PC-9 (cell line): ENCODE measurements around the gene KCNQ5. TPM values are rescaled to one million over a fixed set of nuclear protein-coding genes. Genes with fewer than 3 reads are reported as not detected.

Source experiments
- BruUV-seq: library from RNA; stranded (reverse); fragments of 400-500 nt; replicated peaks from 2 replicates; lab custom pipeline; 2021; lab: Mats Ljungman, UMichigan
- CTCF ChIA-PET: fragments of 300-600 bp; sonication (Branson Sonifier 250); formaldehyde crosslinking; loops from one replicate; lab custom pipeline; 2022; ENCODE audit warnings: antibody characterized with exemption; lab: Charles Lee
- POLR2A ChIA-PET: fragments of 300-600 bp; sonication (Branson Sonifier 250); formaldehyde crosslinking; loops from one replicate; lab custom pipeline; 2022; ENCODE audit warnings: antibody characterized with exemption; ENCODE audit not compliant: unreplicated experiment; lab: Charles Lee
- DNase-seq, 2 experiments: peaks; one replicate each; pipeline versions ENCODE4 v3.0.0 to v3.0.0-alpha.2; 2015 to 2022; ENCODE audit warnings: mixed read lengths in 1 of 2
- H2AFZ ChIP-seq: fragments of 200-600 bp; sonication (generic); 2 replicates; pipeline ENCODE4 v1.8.1; 2017; ENCODE audit warnings: antibody characterized with exemption
- H3F3A ChIP-seq: fragments of 200-600 bp; sonication (generic); 2 replicates; pipeline ENCODE4 v1.8.1; 2017; ENCODE audit warnings: antibody characterized with exemption, mild to moderate bottlenecking, low read depth; ENCODE audit not compliant: insufficient read depth
- H3K27ac ChIP-seq: fragments of 200-600 bp; sonication (generic); 2 replicates; pipeline ENCODE4 v1.6.1; 2016; ENCODE audit warnings: mixed run types
- H3K27me3 ChIP-seq: fragments of 200-600 bp; sonication (generic); 2 replicates; pipeline ENCODE4 v1.6.1; 2016; ENCODE audit warnings: low read depth, mixed run types; ENCODE audit not compliant: insufficient read depth
- H3K36me3 ChIP-seq: fragments of 200-600 bp; sonication (generic); 2 replicates; pipeline ENCODE4 v1.6.1; 2016; ENCODE audit warnings: low read depth, mixed run types
- H3K4me1 ChIP-seq: fragments of 200-600 bp; sonication (generic); replicated peaks from 2 replicates; pipeline ENCODE4 v1.6.1; 2016; ENCODE audit warnings: mixed run types; ENCODE audit not compliant: insufficient read depth
- H3K4me2 ChIP-seq: fragments of 200-600 bp; sonication (generic); 2 replicates; pipeline ENCODE4 v1.6.1; 2017; ENCODE audit warnings: mixed run types
- H3K4me3 ChIP-seq: fragments of 200-600 bp; sonication (generic); 2 replicates; pipeline ENCODE4 v1.6.1; 2016; ENCODE audit warnings: mixed run types
- H3K79me2 ChIP-seq: fragments of 200-600 bp; sonication (generic); 2 replicates; pipeline ENCODE4 v1.6.1; 2017; ENCODE audit warnings: low read depth, mixed run types
- H3K9me2 ChIP-seq: fragments of 200-600 bp; sonication (generic); 2 replicates; pipeline ENCODE4 v1.8.1; 2017; ENCODE audit warnings: mild to moderate bottlenecking; ENCODE audit not compliant: insufficient read depth
- H3K9me3 ChIP-seq: fragments of 200-600 bp; sonication (generic); 2 replicates; pipeline ENCODE4 v1.8.1; 2016; ENCODE audit warnings: low read depth; ENCODE audit not compliant: insufficient read depth
- H4K20me1 ChIP-seq: fragments of 200-600 bp; sonication (generic); 2 replicates; pipeline ENCODE4 v1.8.1; 2017; ENCODE audit not compliant: insufficient read depth
- EZH2 ChIP-seq: fragments of 200-600 bp; sonication (generic); IDR thresholded peaks from 2 replicates; pipeline ENCODE4 v1.8.0; 2017; ENCODE audit warnings: antibody characterized with exemption, low read depth
- intact Hi-C: fragments of 100-400 bp; cut with micrococcal nuclease; formaldehyde crosslinking; loops from one replicate; pipeline ENCODE4 v1.10.0; 2022; ENCODE audit not compliant: unreplicated experiment
- total RNA-seq: library from RNA; stranded (reverse); gene quantifications from 2 replicates; pipeline ENCODE4 v1.2.3, GENCODE V29; 2021
- TF ChIP-seq, protein P1 (sequence below): fragments of 200-600 bp; sonication (generic); conservative IDR thresholded peaks from 2 replicates; pipeline ENCODE4 v1.6.1; 2017; ENCODE audit warnings: mixed run types, antibody characterized with exemption, mild to moderate bottlenecking, moderate library complexity

Gene KCNQ5
- total RNA-seq, 1 experiment from 2014 or later = 0.20 TPM

DNA sequence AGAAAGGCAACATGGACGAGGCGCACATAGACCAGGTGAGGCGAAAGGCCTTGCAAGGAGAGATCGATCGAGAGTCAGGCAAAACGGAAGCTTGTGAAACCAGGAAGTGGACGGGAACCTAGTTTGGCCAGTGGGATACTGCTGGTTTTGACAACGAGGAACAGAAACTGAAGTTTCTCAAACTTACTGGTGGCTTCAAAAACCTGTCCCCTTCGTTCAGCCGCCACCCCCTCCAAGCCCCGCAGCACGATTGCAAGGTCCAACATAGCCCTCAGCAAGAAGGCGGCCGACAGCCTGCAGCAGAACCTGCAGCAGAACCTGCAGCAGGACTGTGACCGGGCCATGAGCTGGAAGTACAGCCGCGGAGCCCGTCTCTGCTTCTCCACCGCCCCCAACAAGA is 365.4 kb downstream of the KCNQ5 start:
- ChIA-PET CTCF (no interaction called here), POLR2A (no interaction called here)
- intact Hi-C loops = no loop called here
- Histone ChIP-seq H3K27me3 (no peaks in the 10 kb centered on the region), H3K36me3 (no peaks in the 10 kb centered on the region), H3K79me2 (no peaks in the 10 kb centered on the region), H3K4me1 (no peaks in the 10 kb centered on the region), H3K9me2 (no peaks in the 10 kb centered on the region), H3F3A (no peaks in the 10 kb centered on the region), H4K20me1 (no peaks in the 10 kb centered on the region), H3K27ac (no peak overlapping the region), H3K4me2 (no peak overlapping the region), H3K9me3 (no peaks in the 10 kb centered on the region), H2AFZ (no peak overlapping the region), H3K4me3 (no peak overlapping the region)
- no peak for TF ChIP-seq EZH2
- TF ChIP-seq, protein P1, sequence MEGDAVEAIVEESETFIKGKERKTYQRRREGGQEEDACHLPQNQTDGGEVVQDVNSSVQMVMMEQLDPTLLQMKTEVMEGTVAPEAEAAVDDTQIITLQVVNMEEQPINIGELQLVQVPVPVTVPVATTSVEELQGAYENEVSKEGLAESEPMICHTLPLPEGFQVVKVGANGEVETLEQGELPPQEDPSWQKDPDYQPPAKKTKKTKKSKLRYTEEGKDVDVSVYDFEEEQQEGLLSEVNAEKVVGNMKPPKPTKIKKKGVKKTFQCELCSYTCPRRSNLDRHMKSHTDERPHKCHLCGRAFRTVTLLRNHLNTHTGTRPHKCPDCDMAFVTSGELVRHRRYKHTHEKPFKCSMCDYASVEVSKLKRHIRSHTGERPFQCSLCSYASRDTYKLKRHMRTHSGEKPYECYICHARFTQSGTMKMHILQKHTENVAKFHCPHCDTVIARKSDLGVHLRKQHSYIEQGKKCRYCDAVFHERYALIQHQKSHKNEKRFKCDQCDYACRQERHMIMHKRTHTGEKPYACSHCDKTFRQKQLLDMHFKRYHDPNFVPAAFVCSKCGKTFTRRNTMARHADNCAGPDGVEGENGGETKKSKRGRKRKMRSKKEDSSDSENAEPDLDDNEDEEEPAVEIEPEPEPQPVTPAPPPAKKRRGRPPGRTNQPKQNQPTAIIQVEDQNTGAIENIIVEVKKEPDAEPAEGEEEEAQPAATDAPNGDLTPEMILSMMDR = no peak
- BruUV-seq = no TSS peak
- no peak for DNase-seq

GRCh38 chr6:72999995-73000394 is 378.1 kb downstream of the KCNQ5 start:
- no peak overlapping the region for H3K4me3 ChIP-seq
- intact Hi-C loops = loop anchor here (5.0 kb wide), 2 partner anchors 48 to 63 kb away; no protein-coding TSS in a partner anchor
- no peak overlapping the region for H3K27ac ChIP-seq
- H4K20me1 ChIP-seq = no peaks in the 10 kb centered on the region
- ChIA-PET POLR2A (no interaction called here), CTCF (no interaction called here)
- TF ChIP-seq, protein P1 = no peak
- TF ChIP-seq EZH2 = no peak
- no peaks in the 10 kb centered on the region for H3K4me1 ChIP-seq
- H3K79me2 ChIP-seq = no peaks in the 10 kb centered on the region
- no peak overlapping the region for H2AFZ ChIP-seq
- no peaks in the 10 kb centered on the region for H3K36me3 ChIP-seq
- BruUV-seq = no TSS peak
- no peaks in the 10 kb centered on the region for H3K9me2 ChIP-seq
- no peaks in the 10 kb centered on the region for H3K9me3 ChIP-seq
- H3K27me3 ChIP-seq = no peaks in the 10 kb centered on the region
- peak in 1 of 2 experiments; percentile 26 for DNase-seq
- H3F3A ChIP-seq = no peaks in the 10 kb centered on the region
- no peak overlapping the region for H3K4me2 ChIP-seq

GRCh38 chr6:73000460-73000859 is 378.6 kb downstream of the KCNQ5 start:
- Histone ChIP-seq H3K9me2 (no peaks in the 10 kb centered on the region), H3K36me3 (no peaks in the 10 kb centered on the region), H3F3A (no peaks in the 10 kb centered on the region), H3K4me1 (no peaks in the 10 kb centered on the region), H4K20me1 (no peaks in the 10 kb centered on the region), H2AFZ (no peak overlapping the region), H3K4me3 (no peak overlapping the region), H3K4me2 (no peak overlapping the region), H3K9me3 (no peaks in the 10 kb centered on the region), H3K27me3 (no peaks in the 10 kb centered on the region), H3K79me2 (no peaks in the 10 kb centered on the region), H3K27ac (no peak overlapping the region)
- BruUV-seq = no TSS peak
- DNase-seq = no peak
- TF ChIP-seq EZH2 = no peak
- TF ChIP-seq, protein P1 = no peak
- ChIA-PET POLR2A (no interaction called here), CTCF (no interaction called here)
- intact Hi-C loops = no loop called here
